ENCODE measurements around the gene ABCB1.

Gene ABCB1

DNA sequence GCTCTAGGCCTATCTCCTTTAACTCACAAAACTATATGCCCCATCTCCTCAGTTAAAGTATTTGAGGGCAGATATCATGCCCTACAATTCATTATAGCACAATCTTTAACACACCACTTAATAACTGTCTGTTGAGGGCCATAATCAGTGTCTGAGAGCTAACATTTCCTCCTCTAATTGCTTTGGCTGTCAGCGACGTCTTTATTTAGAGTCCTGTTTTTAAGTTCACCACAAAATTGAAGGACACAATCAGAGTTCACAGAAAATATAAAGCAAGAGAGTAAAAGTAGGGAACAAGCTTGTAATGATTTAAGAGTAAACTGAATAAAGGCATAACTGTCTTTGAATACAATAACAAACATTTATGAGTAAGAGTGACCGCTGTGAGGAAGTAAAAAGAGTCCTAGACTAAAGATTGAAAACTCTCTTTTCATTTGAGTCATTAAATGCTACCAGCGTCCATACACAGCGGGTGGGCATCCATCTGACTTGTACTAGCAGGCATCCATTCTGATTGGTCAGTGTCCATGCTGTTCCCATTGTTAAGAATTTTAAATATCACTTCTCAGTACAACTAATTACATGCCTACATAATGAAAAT, 86.8 kb downstream of the ABCB1 start:
- DNase-seq (ENCODE audit: low read depth in 2 of 2), result no peak

DNA sequence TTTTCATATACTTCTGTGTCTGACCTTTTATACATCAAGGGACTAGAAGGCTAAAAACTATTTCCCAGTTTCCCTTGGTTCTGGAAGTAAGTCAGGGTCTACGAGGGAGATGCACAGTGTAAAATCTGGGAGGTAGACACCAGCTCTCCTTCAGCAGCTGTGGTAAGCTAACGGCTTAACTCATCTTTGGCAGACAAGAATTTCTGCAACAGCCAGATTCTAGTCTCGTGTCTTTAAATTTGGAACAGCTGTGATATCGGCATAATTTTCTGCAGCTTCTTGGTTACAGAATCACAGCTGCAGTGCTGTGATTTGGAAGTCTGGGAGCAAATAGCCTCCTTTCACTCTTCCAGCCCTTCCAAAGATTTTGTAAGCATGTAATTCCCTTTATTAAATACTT, 87.8 kb downstream of the ABCB1 start:
- DNase-seq (ENCODE audit: low read depth in 2 of 2), result no peak

GRCh38 chr7:87511510-87511909, 89.2 kb downstream of the ABCB1 start:
- DNase-seq (ENCODE audit: low read depth in 2 of 2), result no peak

DNA sequence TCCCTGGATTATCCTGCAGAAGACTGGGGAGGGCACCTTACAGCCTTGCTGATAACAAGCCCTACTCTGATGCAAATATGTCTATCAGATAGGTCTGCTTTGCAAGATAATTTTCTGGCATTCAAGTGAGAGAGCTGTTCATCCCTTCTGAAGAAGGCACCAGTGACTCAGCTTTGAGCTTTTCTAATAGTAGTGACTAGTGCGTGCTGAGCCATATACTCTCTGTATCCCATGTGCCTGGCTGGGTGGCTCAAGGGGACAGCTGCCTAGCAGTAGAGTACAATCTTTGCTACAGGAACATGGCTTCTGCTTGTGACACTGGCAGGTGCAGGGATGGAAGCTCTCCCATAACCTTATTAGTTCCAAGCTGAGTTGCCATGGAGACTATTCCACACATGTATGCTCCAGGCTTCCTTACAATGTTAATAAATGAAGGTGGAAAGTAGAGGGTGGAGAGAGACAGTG, 90.2 kb downstream of the ABCB1 start:
- DNase-seq (ENCODE audit: low read depth in 2 of 2), result no peak

- DNase-seq (ENCODE audit: low read depth in 2 of 2), result no peak
These were observed 93.2 kb downstream of the ABCB1 start for GRCh38 chr7:87507446-87507845.

DNA sequence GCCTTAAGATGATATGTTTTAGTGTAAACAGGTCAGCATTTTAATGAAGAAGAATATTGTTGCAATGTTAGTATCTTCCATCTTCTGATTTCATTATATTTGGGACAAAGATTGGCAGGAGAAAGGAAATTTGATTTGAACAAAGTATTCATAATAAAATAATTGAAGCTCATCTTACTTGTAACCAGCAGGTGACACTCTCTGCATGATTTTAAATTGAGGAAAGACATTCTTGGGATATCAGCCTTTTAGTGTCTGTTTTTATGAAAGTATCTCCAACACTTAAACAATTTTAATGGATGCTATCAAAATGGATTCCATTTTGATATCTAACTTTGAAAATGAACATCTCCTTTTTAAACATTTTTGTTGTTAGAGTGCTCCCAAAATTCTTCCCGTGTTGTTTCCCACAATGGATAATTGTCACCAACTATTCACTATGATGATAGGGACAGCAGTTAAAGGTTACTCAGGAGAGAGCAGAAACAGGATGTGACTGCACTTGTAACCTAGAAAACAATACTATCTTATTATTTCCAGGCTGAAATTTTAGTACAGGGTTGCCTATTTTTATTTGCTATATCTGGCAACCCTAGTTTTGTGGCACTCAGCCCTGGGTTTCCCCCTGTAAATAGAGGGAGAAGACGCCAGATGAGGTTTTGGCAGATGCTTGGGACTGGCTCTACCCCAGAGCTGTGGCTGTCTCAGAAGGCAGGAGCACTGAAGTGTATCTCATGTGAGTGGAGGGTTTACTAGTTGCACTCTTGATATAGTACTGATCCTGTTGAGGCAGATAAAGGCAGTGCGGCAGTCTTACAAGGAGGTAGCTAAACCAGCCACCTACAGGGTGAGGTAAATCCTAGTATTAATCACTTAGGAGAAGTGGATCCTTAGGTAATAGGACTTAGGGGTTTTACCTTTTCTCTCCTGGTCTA, 94.2 kb downstream of the ABCB1 start:
- DNase-seq (ENCODE audit: low read depth in 2 of 2), result no peak

DNA sequence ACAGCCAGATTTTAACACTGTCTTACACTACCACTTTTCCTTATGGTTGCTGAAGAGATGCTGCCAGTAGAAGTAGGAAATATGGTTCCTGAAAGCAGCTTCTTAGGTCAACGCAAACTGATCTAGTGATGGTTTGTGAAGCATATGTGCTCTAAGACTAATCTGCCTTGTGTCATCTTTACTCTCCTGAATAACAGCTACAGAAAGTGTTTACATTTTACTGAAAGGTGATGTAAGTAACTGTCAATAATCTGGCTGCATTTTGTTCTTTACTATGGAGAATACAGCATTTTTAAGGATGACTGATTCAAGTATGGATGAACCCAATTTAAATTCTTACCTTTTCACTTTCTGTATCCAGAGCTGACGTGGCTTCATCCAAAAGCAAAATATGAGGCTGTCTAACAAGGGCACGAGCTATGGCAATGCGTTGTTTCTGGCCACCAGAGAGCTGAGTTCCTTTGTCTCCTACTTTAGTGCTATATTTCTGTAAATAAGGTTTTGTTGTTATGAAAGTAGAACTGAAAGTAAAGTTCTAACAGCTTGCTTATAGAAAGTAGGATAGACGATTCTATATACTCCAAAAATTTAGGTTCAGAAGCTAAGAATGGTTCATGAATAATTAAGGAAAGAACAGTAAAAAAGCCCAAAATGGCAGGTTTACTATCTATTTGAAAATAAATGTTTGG, 95.0 kb downstream of the ABCB1 start:
- no peak for DNase-seq (ENCODE audit: low read depth in 2 of 2)

DNA sequence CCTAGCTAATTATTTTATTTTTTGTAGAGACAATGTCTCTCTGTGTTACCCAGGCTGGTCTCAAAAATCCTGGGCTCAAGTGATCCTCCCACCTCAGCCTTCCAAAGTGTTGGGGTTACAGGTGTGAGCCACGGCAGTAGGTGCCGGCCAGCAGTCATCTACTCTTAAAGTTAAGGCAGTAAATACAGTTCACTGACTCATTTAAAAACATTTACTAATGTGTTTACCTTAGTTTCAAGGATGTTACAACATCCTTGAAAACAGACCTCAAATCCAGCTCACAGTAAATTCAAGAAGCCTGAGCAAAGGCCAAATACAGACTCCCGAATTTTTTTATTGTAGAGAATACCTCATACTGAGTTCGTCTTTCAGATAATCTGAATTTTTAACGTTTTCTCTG, 95.6 kb downstream of the ABCB1 start:
- no peak for DNase-seq (ENCODE audit: low read depth in 2 of 2)

- no peak for DNase-seq (ENCODE audit: low read depth in 2 of 2)
These were observed 101.2 kb downstream of the ABCB1 start for GRCh38 chr7:87499494-87499893.

GRCh38 chr7:87498893-87499292, 101.8 kb downstream of the ABCB1 start:
- DNase-seq (ENCODE audit: low read depth in 2 of 2), result no peak

DNA sequence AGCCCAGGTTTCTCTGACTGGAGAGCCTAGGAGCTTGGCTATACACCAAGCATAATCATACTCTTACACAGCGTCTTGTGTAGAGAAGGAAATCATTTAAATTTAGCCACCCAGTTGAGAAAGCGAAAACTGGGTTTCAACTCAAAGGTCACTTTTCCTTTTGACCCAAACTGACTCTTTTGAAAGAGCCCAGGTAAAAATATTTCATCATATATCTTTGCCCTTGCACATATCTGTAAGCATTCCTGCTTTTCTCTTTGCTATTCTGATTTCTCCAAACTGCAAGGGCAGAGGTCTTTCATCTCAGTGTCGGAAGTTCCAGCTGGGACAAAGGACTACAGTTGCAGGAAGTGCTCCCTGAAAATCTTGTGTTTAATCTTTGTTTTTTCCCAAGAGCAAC, 103.2 kb downstream of the ABCB1 start:
- no peak for DNase-seq (ENCODE audit: low read depth in 2 of 2)

- no peak for DNase-seq (ENCODE audit: low read depth in 2 of 2)
These were observed 105.3 kb downstream of the ABCB1 start for GRCh38 chr7:87495366-87495765.

- DNase-seq (ENCODE audit: low read depth in 2 of 2), result no peak
These were observed 106.2 kb downstream of the ABCB1 start for GRCh38 chr7:87494454-87494853.

- DNase-seq (ENCODE audit: low read depth in 2 of 2), result no peak
These were observed 117.6 kb downstream of the ABCB1 start for GRCh38 chr7:87483131-87483530.

GRCh38 chr7:87482115-87482514, 118.6 kb downstream of the ABCB1 start:
- DNase-seq (ENCODE audit: low read depth in 2 of 2), result no peak

DNA sequence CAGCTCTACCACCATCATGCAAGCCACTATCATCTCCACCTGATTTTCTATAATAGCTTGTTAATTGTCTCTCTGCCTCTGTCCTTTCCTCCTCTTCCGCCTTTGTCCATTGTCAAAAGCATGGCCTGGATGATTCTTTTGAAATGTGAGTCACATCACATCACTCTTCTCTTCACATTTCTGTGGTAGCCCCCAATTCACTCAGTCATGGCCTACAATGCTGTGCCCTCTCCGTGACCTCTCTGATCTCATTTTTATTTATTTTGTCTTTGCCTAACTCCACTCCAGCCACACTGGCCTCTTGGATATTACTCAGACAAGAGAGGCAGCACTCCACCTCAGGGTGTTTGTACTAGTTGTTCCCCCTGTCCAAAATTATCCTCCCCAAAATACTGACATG, 120.3 kb downstream of the ABCB1 start:
- DNase-seq (ENCODE audit: low read depth in 2 of 2), result no peak

- DNase-seq (ENCODE audit: low read depth in 2 of 2), result no peak
These were observed 120.7 kb downstream of the ABCB1 start for GRCh38 chr7:87479951-87480350.

DNA sequence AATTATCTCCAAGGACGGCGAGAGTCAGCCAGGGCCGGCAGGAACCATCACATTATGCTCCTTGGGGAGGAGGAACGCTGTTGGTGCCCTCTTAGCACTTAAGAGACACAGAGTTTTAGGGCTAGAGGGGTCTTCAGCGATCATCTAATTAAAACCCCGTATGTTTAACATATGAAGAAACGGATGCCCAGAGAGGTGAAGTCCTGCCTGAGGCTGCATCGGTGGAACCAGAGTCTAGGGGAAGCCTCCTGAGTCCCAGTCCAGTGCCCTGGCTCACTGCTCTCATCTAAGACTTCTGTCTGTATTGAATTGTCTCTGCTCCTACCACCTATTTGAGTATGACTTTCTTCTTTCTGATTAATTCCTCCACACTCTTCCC, 124.5 kb downstream of the ABCB1 start:
- no peak for DNase-seq (ENCODE audit: low read depth in 2 of 2)

- DNase-seq (ENCODE audit: low read depth in 2 of 2), result no peak
These were observed 125.1 kb downstream of the ABCB1 start, which contains the start of gene ABCB4 for GRCh38 chr7:87475359-87476178. ABCB4 (minus strand) TSS chr7:87475680; CDS start chr7:87475465, 215 bp downstream.

DNA sequence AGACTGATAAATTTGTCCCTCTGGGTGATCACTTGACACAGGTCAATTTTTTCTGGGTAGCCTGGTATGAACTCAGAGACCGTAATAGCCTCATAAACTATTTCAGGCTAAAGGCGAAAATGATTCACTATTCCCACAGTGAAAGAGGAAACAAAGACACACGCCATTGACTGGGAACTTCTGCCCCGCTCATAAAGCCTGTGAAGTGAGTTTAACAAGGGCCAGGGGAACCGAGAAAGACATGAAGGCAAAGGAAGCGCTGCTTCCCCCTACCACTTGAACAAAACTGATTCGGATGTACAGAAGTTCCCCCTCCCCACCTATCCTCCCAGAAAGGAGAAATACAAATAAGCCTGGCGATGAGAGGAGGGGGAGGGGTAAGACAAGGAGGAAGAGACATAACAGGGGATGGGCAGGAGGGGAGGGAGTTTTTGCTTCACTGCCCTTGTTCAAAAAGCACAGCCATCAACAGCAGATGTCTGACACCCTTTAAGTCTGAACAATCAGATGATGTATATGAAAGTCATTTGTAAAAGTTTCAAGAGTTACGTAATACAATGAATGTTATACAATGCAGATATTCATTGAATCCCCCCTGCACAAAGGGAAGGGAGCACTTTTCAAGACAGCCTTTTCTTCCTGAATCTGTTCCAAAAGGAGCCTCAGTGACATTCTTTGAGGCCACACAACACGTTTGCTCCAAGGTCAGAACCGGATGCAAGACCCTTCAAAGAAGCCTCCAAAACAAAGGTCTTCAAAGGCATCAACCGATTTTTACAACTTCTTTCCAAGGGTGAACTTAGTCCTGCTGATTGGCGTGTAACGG, 125.9 kb downstream of the ABCB1 start:
- DNase-seq (ENCODE audit: low read depth in 2 of 2), result no peak

GRCh38 chr7:87473986-87474385, 126.7 kb downstream of the ABCB1 start:
- no peak for DNase-seq (ENCODE audit: low read depth in 2 of 2)

Data from stimulated activated CD8-positive, alpha-beta memory T cell treated with anti-CD3 and anti-CD28 coated beads, Interleukin-2, amount 100 ng/mL, for 48 hours (primary cell).